ENCODE data around the gene SGMS1.

DNA sequence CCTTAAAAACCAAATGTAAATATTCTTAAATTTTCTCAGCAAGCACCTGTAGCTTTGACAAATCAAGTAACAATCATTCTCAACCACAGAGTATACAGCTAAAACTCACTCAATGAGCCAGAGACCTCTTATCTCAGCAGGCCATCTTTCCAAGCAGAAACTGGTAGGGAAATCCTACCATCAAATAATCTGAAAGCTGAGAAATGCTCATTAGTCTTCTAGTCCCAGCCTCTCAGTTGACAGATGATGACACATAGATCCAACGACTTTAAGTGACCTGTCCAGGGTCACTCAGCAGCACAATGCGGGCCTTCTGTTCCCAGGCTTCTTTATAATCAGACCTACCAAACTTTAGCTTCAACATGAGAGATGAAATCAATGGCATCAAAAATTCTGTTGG is 184.6 kb downstream of the SGMS1 start:
- TF ChIP-seq RCOR1 (IDR thresholded peaks at IDR 0.05; ENCODE audit: low read depth, low read length): no peak
- TF ChIP-seq EP300 (IDR thresholded peaks at IDR 0.05): no peak
- TF ChIP-seq, protein P1, sequence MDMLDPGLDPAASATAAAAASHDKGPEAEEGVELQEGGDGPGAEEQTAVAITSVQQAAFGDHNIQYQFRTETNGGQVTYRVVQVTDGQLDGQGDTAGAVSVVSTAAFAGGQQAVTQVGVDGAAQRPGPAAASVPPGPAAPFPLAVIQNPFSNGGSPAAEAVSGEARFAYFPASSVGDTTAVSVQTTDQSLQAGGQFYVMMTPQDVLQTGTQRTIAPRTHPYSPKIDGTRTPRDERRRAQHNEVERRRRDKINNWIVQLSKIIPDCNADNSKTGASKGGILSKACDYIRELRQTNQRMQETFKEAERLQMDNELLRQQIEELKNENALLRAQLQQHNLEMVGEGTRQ (IDR thresholded peaks at IDR 0.05): no peak
- TF ChIP-seq RAD21 (conservative IDR thresholded peaks at IDR 0.05 in 1 of 2, IDR thresholded peaks at IDR 0.05 in 1 of 2): no peak
- TF ChIP-seq POLR2A (IDR thresholded peaks at IDR 0.05; ENCODE audit: low read length): no peak
- TF ChIP-seq, protein P2, sequence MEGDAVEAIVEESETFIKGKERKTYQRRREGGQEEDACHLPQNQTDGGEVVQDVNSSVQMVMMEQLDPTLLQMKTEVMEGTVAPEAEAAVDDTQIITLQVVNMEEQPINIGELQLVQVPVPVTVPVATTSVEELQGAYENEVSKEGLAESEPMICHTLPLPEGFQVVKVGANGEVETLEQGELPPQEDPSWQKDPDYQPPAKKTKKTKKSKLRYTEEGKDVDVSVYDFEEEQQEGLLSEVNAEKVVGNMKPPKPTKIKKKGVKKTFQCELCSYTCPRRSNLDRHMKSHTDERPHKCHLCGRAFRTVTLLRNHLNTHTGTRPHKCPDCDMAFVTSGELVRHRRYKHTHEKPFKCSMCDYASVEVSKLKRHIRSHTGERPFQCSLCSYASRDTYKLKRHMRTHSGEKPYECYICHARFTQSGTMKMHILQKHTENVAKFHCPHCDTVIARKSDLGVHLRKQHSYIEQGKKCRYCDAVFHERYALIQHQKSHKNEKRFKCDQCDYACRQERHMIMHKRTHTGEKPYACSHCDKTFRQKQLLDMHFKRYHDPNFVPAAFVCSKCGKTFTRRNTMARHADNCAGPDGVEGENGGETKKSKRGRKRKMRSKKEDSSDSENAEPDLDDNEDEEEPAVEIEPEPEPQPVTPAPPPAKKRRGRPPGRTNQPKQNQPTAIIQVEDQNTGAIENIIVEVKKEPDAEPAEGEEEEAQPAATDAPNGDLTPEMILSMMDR (IDR thresholded peaks at IDR 0.05): no peak
- TF ChIP-seq POLR2AphosphoS2 (conservative IDR thresholded peaks at IDR 0.05; ENCODE audit: low read length): no peak
- TF ChIP-seq CHD2 (IDR thresholded peaks at IDR 0.05; ENCODE audit: low read length, partially characterized antibody): no peak
- TF ChIP-seq FOXS1 (CRISPR knock-in tag; IDR thresholded peaks at IDR 0.05): no peak
- TF ChIP-seq CBX8 (IDR thresholded peaks at IDR 0.05): no peak
- TF ChIP-seq MYC (IDR thresholded peaks at IDR 0.05; ENCODE audit: borderline replicate concordance, low read length): no peak
- TF ChIP-seq BHLHE40 (IDR thresholded peaks at IDR 0.05; ENCODE audit: low read depth, low read length): no peak

Measured in A549 (cell line).